HepG2 (cell line): ENCODE measurements around the gene SIVA1. TPM values are rescaled to one million over a fixed set of nuclear protein-coding genes. Genes with fewer than 3 reads are reported as not detected.
A peak's percentile ranks its signal among the peaks of the same experiment; 100 is the strongest.

ENCODE experiments used
- AKAP8 ChIP-seq: sonication (generic); formaldehyde crosslinking; IDR thresholded peaks from 2 replicates; pipeline ENCODE4 v1.5.1; 2020; ENCODE audit warnings: mild to moderate bottlenecking, missing genetic modification reagents
- ATM ChIP-seq: fragments of 450-650 bp; IDR thresholded peaks from 2 replicates; pipeline ENCODE4 v1.7.1; 2017; ENCODE audit warnings: mild to moderate bottlenecking, borderline replicate concordance
- CBFB ChIP-seq: sonication (generic); formaldehyde crosslinking; IDR thresholded peaks from 2 replicates; pipeline ENCODE4 v1.4.0; 2020; ENCODE audit warnings: missing genetic modification reagents
- CREB1 ChIP-seq, 2 experiments: fragments of 450-650 bp in 1 of 2; IDR thresholded peaks; 2 replicates each; pipeline ENCODE4 v1.6.1; 2016 to 2017; ENCODE audit warnings: control low read depth in 1 of 2, mild to moderate bottlenecking in 1 of 2, missing compliant biosample characterization in 1 of 2, missing genetic modification characterization in 1 of 2
- DRAP1 ChIP-seq: IDR thresholded peaks from 2 replicates; pipeline ENCODE4 v1.6.1; 2016; ENCODE audit warnings: missing genetic modification reagents, missing compliant biosample characterization
- GATAD1 ChIP-seq: IDR thresholded peaks from 2 replicates; pipeline ENCODE4 v1.6.1; 2016; ENCODE audit warnings: missing genetic modification reagents, missing compliant biosample characterization
- GPN1 ChIP-seq: sonication (generic); formaldehyde crosslinking; IDR thresholded peaks from 2 replicates; pipeline ENCODE4 v1.5.1; 2020; ENCODE audit warnings: missing genetic modification reagents, borderline replicate concordance
- MTERF4 ChIP-seq: sonication (generic); formaldehyde crosslinking; IDR thresholded peaks from 2 replicates; pipeline ENCODE4 v1.8.0; 2023; ENCODE audit warnings: mild to moderate bottlenecking, missing genetic modification reagents
- MYNN ChIP-seq: sonication (generic); formaldehyde crosslinking; IDR thresholded peaks from 2 replicates; pipeline ENCODE4 v1.4.0; 2020; ENCODE audit warnings: mild to moderate bottlenecking, low read depth, missing genetic modification reagents
- NFE2L1 ChIP-seq: sonication (generic); formaldehyde crosslinking; IDR thresholded peaks from 2 replicates; pipeline ENCODE4 v1.4.0; 2020; ENCODE audit warnings: missing genetic modification reagents, mild to moderate bottlenecking, borderline replicate concordance
- NR1H2 ChIP-seq: sonication (generic); formaldehyde crosslinking; IDR thresholded peaks from 2 replicates; pipeline ENCODE4 v1.8.1; 2022; ENCODE audit warnings: low read depth, missing genetic modification reagents, borderline replicate concordance
- POLR2AphosphoS2 ChIP-seq: IDR thresholded peaks from 2 replicates; pipeline ENCODE4 v1.6.1; 2011; ENCODE audit warnings: low read depth, low read length, improper control_type of control experiment
- SNAI1 ChIP-seq: sonication (generic); formaldehyde crosslinking; IDR thresholded peaks from 2 replicates; pipeline ENCODE4 v1.5.0; 2020; ENCODE audit warnings: mild to moderate bottlenecking, missing genetic modification reagents, borderline replicate concordance
- TFDP1 ChIP-seq: IDR thresholded peaks from 2 replicates; pipeline ENCODE4 v1.6.1; 2016; ENCODE audit warnings: missing compliant biosample characterization, missing genetic modification reagents, borderline replicate concordance
- TOPORS ChIP-seq: sonication (generic); formaldehyde crosslinking; IDR thresholded peaks from 2 replicates; pipeline ENCODE4 v1.8.0; 2023; ENCODE audit warnings: mild to moderate bottlenecking, missing genetic modification reagents
- ZNF614 ChIP-seq: IDR thresholded peaks from 2 replicates; pipeline ENCODE4 v1.6.1; 2018; ENCODE audit warnings: missing biosample characterization, missing genetic modification reagents, inconsistent platforms, borderline replicate concordance
- polyA plus RNA-seq, 8 experiments: library from polyadenylated mRNA; depleted of rRNA in 3 of 8; stranded (reverse) in 7 of 8; unstranded in 1 of 8; fragments of >200 nt; fragmentation: Illumina TruSeq in 4 of 8; extraction: Trizol in 4 of 8; gene quantifications; 2 replicates each; pipeline versions ENCODE4 v1.2.1 to v1.2.3, GENCODE V29; 2011 to 2016; ENCODE audit warnings: low read depth in 4 of 8, missing spikeins in 1 of 8, mixed read lengths in 1 of 8; ENCODE audit not compliant: insufficient read depth in 1 of 8
- total RNA-seq, 5 experiments: library from RNA; depleted of rRNA; stranded (reverse); fragments of >200 nt; fragmentation: Illumina TruSeq; extraction: Trizol; gene quantifications; 2 replicates each; pipeline ENCODE4 v1.2.3, GENCODE V29; 2016; ENCODE audit warnings: low read depth in 1 of 5
- TF ChIP-seq, protein P1 (sequence below): sonication (generic); formaldehyde crosslinking; IDR thresholded peaks from 2 replicates; pipeline ENCODE4 v1.5.1; 2020; ENCODE audit warnings: mild to moderate bottlenecking, missing genetic modification reagents, moderate library complexity
- TF ChIP-seq, protein P2 (sequence below): sonication (generic); formaldehyde crosslinking; IDR thresholded peaks from 2 replicates; pipeline ENCODE4 v1.4.0; 2020; ENCODE audit warnings: low read depth, mild to moderate bottlenecking, missing genetic modification reagents
- TF ChIP-seq, protein P3 (sequence below): sonication (generic); formaldehyde crosslinking; IDR thresholded peaks from 2 replicates; pipeline ENCODE4 v1.5.0; 2020; ENCODE audit warnings: mild to moderate bottlenecking, missing genetic modification reagents, moderate library complexity
- TF ChIP-seq, protein P4 (sequence below): sonication (generic); formaldehyde crosslinking; IDR thresholded peaks from 2 replicates; pipeline ENCODE4 v1.5.0; 2020; ENCODE audit warnings: missing genetic modification reagents

The SIVA1 gene
- total and polyA plus RNA-seq, 2 of the 13 experiments (the other 11 are each of a cell fraction or from before 2014, with no cell fraction given): 123 to 186 TPM

DNA sequence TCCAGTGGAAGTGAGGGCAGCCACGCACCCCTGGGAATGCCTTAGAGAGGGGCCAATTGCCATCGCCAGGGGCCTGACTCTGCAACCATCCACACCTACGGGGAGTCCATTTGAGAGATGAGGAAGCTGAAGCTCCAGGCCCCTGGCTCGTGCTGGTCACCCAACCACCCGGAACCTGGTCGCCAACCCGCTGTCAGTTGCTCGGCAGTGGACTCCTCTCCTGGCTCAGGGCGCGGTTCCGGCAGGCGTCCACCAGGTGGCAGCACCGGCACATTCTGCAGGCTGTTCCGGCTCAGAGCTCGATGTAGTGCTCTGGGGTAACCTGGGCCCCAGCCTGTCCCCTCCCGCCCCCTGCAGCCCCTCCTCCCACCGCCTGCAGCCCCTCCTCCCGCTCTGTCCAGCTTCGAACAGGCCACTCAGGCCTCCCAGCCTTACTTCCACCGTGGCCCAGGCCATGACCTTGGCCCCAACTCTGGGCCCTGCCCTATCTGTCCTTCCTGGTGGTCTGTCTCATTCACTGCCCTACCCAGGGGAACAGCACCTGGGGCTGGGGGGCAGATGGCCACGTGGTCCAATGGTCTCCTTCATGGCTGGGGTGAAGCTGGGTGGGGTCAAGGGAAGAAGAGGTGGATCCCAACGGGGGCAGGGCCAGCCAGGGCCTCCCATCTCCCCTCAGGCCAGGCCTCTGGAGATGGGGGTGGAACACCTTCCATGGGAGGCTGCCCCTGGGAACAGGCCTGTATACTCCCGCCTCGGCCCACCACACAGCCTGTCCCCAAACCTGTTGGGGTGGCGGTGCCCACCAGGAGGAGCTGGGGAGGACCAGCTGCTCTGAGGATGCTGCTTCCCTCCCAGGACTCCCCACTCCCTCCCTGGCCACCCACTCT, 15.7 kb downstream of the SIVA1 start (continued):
- TF ChIP-seq MYNN (CRISPR knock-in tag) (no peak), GATAD1 (CRISPR knock-in tag) (peak; percentile 61; the same call in 1 of the 2 replicates), GPN1 (CRISPR knock-in tag) (no peak), MTERF4 (CRISPR knock-in tag) (no peak), ATM (no peak), TOPORS (CRISPR knock-in tag) (no peak), POLR2AphosphoS2 (no peak; the same call in 1 of the 2 replicates), SNAI1 (CRISPR knock-in tag) (no peak), NFE2L1 (CRISPR knock-in tag) (no peak), ZNF614 (CRISPR knock-in tag) (peak; percentile 12; the same call in 1 of the 2 replicates), CBFB (CRISPR knock-in tag) (peak; percentile 54; the same call in 1 of the 2 replicates), AKAP8 (CRISPR knock-in tag) (peak; percentile 89), NR1H2 (CRISPR knock-in tag) (no peak), TFDP1 (CRISPR knock-in tag) (peak; percentile 53; the same call in 1 of the 2 replicates), CREB1 (IDR thresholded peaks at IDR 0.05) (no peak), CREB1 (CRISPR knock-in tag; IDR thresholded peaks at IDR 0.05) (no peak), DRAP1 (CRISPR knock-in tag) (no peak)
- TF ChIP-seq, protein P1, sequence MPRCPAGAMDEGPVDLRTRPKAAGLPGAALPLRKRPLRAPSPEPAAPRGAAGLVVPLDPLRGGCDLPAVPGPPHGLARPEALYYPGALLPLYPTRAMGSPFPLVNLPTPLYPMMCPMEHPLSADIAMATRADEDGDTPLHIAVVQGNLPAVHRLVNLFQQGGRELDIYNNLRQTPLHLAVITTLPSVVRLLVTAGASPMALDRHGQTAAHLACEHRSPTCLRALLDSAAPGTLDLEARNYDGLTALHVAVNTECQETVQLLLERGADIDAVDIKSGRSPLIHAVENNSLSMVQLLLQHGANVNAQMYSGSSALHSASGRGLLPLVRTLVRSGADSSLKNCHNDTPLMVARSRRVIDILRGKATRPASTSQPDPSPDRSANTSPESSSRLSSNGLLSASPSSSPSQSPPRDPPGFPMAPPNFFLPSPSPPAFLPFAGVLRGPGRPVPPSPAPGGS (CRISPR knock-in tag): peak; percentile 52; the same call in 1 of the 2 replicates
- TF ChIP-seq, protein P2, sequence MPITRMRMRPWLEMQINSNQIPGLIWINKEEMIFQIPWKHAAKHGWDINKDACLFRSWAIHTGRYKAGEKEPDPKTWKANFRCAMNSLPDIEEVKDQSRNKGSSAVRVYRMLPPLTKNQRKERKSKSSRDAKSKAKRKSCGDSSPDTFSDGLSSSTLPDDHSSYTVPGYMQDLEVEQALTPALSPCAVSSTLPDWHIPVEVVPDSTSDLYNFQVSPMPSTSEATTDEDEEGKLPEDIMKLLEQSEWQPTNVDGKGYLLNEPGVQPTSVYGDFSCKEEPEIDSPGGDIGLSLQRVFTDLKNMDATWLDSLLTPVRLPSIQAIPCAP (CRISPR knock-in tag): no peak
- TF ChIP-seq, protein P3, sequence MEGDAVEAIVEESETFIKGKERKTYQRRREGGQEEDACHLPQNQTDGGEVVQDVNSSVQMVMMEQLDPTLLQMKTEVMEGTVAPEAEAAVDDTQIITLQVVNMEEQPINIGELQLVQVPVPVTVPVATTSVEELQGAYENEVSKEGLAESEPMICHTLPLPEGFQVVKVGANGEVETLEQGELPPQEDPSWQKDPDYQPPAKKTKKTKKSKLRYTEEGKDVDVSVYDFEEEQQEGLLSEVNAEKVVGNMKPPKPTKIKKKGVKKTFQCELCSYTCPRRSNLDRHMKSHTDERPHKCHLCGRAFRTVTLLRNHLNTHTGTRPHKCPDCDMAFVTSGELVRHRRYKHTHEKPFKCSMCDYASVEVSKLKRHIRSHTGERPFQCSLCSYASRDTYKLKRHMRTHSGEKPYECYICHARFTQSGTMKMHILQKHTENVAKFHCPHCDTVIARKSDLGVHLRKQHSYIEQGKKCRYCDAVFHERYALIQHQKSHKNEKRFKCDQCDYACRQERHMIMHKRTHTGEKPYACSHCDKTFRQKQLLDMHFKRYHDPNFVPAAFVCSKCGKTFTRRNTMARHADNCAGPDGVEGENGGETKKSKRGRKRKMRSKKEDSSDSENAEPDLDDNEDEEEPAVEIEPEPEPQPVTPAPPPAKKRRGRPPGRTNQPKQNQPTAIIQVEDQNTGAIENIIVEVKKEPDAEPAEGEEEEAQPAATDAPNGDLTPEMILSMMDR (CRISPR knock-in tag): peak; percentile 95
- TF ChIP-seq, protein P4, sequence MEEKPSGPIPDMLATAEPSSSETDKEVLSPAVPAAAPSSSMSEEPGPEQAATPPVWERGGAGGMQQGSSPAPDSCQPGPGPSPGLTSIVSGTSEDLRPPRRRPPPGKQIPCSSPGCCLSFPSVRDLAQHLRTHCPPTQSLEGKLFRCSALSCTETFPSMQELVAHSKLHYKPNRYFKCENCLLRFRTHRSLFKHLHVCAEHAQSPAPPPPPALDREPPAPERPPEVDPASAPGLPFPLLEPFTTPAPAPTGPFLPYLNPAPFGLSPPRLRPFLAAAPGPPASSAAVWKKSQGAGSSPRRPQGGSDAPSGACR (CRISPR knock-in tag): no peak
